HepG2 (cell line): ENCODE data around the gene ZER1. TPM values are rescaled to one million over a fixed set of nuclear protein-coding genes. Genes with fewer than 3 reads are reported as not detected.

Source experiments
- CC2D1A ChIP-seq: sonication (generic); formaldehyde crosslinking; IDR thresholded peaks from 2 replicates; pipeline ENCODE4 v1.8.1; 2023; ENCODE audit warnings: mild to moderate bottlenecking, missing genetic modification reagents
- DNMT3B ChIP-seq: conservative IDR thresholded peaks from 2 replicates; pipeline ENCODE4 v1.6.1; 2016; ENCODE audit warnings: missing biosample characterization, control low read depth
- ESRRA ChIP-seq: sonication (generic); formaldehyde crosslinking; IDR thresholded peaks from 2 replicates; pipeline ENCODE4 v1.5.1; 2020; ENCODE audit warnings: mild to moderate bottlenecking, low read depth, missing genetic modification reagents
- GATAD1 ChIP-seq: IDR thresholded peaks from 2 replicates; pipeline ENCODE4 v1.6.1; 2016; ENCODE audit warnings: missing genetic modification reagents, missing compliant biosample characterization
- GLI4 ChIP-seq: sonication (generic); formaldehyde crosslinking; IDR thresholded peaks from 2 replicates; pipeline ENCODE4 v1.5.1; 2020; ENCODE audit warnings: missing genetic modification reagents, mild to moderate bottlenecking, moderate library complexity, borderline replicate concordance
- HOXA9 ChIP-seq: sonication (generic); formaldehyde crosslinking; IDR thresholded peaks from 2 replicates; pipeline ENCODE4 v1.8.1; 2022; ENCODE audit warnings: missing genetic modification reagents, mild to moderate bottlenecking, moderate library complexity, borderline replicate concordance
- IKZF4 ChIP-seq: sonication (generic); formaldehyde crosslinking; IDR thresholded peaks from 2 replicates; pipeline ENCODE4 v1.5.1; 2020; ENCODE audit warnings: borderline replicate concordance, mild to moderate bottlenecking, low read depth, missing genetic modification reagents; ENCODE audit errors: not compliant biosample characterization
- JARID2 ChIP-seq: sonication (generic); formaldehyde crosslinking; IDR thresholded peaks from 2 replicates; pipeline ENCODE4 v1.8.1; 2023; ENCODE audit warnings: missing genetic modification reagents, inconsistent platforms; ENCODE audit not compliant: insufficient replicate concordance
- JUNB ChIP-seq: sonication (generic); formaldehyde crosslinking; IDR thresholded peaks from 2 replicates; pipeline ENCODE4 v1.8.0; 2022; ENCODE audit warnings: missing genetic modification reagents, mild to moderate bottlenecking, borderline replicate concordance
- KAT7 ChIP-seq: IDR thresholded peaks from 2 replicates; pipeline ENCODE4 v1.6.1; 2018; ENCODE audit warnings: borderline replicate concordance, missing compliant biosample characterization
- KDM6A ChIP-seq: IDR thresholded peaks from 2 replicates; pipeline ENCODE4 v1.6.1; 2016; ENCODE audit warnings: low read depth
- KLF15 ChIP-seq: sonication (generic); formaldehyde crosslinking; IDR thresholded peaks from 2 replicates; pipeline ENCODE4 v1.8.1; 2023; ENCODE audit warnings: borderline replicate concordance, mild to moderate bottlenecking, inconsistent platforms, missing genetic modification reagents, mixed read lengths
- NCOA2 ChIP-seq: sonication (generic); formaldehyde crosslinking; IDR thresholded peaks from 2 replicates; pipeline ENCODE4 v1.8.0; 2022; ENCODE audit warnings: inconsistent platforms
- SRF ChIP-seq: IDR thresholded peaks from 2 replicates; pipeline ENCODE4 v1.6.1; 2011; ENCODE audit warnings: mild to moderate bottlenecking, low read depth, low read length, moderate library complexity
- STAG1 ChIP-seq: sonication (generic); formaldehyde crosslinking; IDR thresholded peaks from 2 replicates; pipeline ENCODE4 v1.4.0; 2020; ENCODE audit warnings: missing genetic modification reagents
- ZFP1 ChIP-seq: IDR thresholded peaks from 2 replicates; pipeline ENCODE4 v1.6.1; 2016
- ZFP36L1 ChIP-seq: sonication (generic); formaldehyde crosslinking; IDR thresholded peaks from 2 replicates; pipeline ENCODE4 v1.8.0; 2022; ENCODE audit warnings: mild to moderate bottlenecking, missing genetic modification reagents, moderate library complexity
- ZKSCAN8 ChIP-seq: IDR thresholded peaks from 2 replicates; pipeline ENCODE4 v1.6.1; 2016; ENCODE audit warnings: borderline replicate concordance, missing genetic modification reagents, missing compliant biosample characterization
- ZNF12 ChIP-seq: sonication (generic); formaldehyde crosslinking; IDR thresholded peaks from 2 replicates; pipeline ENCODE4 v1.5.0; 2020; ENCODE audit warnings: missing genetic modification reagents
- ZNF124 ChIP-seq: sonication (generic); formaldehyde crosslinking; IDR thresholded peaks from 2 replicates; pipeline ENCODE4 v1.4.0; 2020; ENCODE audit warnings: missing genetic modification reagents
- ZNF562 ChIP-seq: sonication (generic); formaldehyde crosslinking; IDR thresholded peaks from 2 replicates; pipeline ENCODE4 v1.8.0; 2022; ENCODE audit warnings: missing genetic modification reagents, borderline replicate concordance
- ZSCAN12 ChIP-seq: sonication (generic); formaldehyde crosslinking; IDR thresholded peaks from 2 replicates; pipeline ENCODE4 v1.9.0; 2021; ENCODE audit warnings: mild to moderate bottlenecking, missing genetic modification reagents
- polyA plus RNA-seq, 8 experiments: library from polyadenylated mRNA; depleted of rRNA in 3 of 8; stranded (reverse) in 7 of 8; unstranded in 1 of 8; fragments of >200 nt; fragmentation: Illumina TruSeq in 4 of 8; extraction: Trizol in 4 of 8; gene quantifications; 2 replicates each; pipeline versions ENCODE4 v1.2.1 to v1.2.3, GENCODE V29; 2011 to 2016; ENCODE audit warnings: low read depth in 4 of 8, missing spikeins in 1 of 8, mixed read lengths in 1 of 8; ENCODE audit not compliant: insufficient read depth in 1 of 8
- total RNA-seq, 5 experiments: library from RNA; depleted of rRNA; stranded (reverse); fragments of >200 nt; fragmentation: Illumina TruSeq; extraction: Trizol; gene quantifications; 2 replicates each; pipeline ENCODE4 v1.2.3, GENCODE V29; 2016; ENCODE audit warnings: low read depth in 1 of 5
- TF ChIP-seq, protein P1 (sequence below): sonication (generic); formaldehyde crosslinking; IDR thresholded peaks from 2 replicates; pipeline ENCODE4 v1.4.0; 2020; ENCODE audit warnings: mild to moderate bottlenecking, missing genetic modification reagents, borderline replicate concordance
- TF ChIP-seq, protein P2 (sequence below): sonication (generic); formaldehyde crosslinking; IDR thresholded peaks from 2 replicates; pipeline ENCODE4 v1.8.0; 2022; ENCODE audit warnings: mild to moderate bottlenecking, missing genetic modification reagents

The ZER1 gene
- total and polyA plus RNA-seq, 2 of the 13 experiments (the other 11 are each of a cell fraction or from before 2014, with no cell fraction given): 7.7 to 40.0 TPM

DNA sequence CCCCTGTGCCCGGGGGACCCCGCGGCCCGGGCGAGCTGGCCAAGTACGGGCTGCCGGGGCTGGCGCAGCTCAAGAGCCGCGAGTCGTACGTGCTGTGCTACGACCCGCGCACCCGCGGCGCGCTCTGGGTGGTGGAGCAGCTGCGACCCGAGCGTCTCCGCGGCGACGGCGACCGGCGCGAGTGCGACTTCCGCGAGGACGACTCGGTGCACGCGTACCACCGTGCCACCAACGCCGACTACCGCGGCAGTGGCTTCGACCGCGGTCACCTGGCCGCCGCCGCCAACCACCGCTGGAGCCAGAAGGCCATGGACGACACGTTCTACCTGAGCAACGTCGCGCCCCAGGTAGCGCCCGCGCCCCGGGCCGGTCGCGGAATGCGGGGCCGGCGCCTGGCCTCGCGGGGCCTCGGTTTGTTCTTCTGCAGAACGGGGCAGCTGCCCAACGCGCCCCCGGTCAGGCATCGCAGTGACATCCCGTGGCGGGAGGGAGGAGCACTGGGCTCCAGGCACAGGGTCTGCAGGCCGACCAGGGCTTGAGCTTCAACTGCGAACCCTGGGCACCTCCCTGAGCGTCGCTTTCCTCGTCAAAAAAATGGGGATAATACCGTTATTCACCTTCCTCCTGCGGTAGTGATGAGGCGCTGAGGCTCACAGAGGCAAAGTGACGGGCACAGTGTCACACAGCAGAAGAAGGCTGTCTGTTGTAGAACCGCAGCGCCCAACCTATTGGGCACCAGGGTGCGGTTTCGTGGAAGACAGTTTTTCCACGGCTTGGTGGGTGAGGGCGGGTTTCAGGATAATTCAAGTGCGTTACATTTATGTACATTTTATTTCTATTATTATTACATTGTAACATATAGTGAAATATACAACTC lies 47.4 kb upstream of the ZER1 start (continued):
- TF ChIP-seq GATAD1 (CRISPR knock-in tag): no peak
- TF ChIP-seq ESRRA (CRISPR knock-in tag): 0 out of 2 replicates have a peak, but pooled peaks have one; percentile 38
- TF ChIP-seq KDM6A (CRISPR knock-in tag): no peak
- no peak for TF ChIP-seq ZKSCAN8 (CRISPR knock-in tag)
- peak; percentile 43 for TF ChIP-seq ZFP36L1 (CRISPR knock-in tag)
- TF ChIP-seq GLI4 (CRISPR knock-in tag): no peak
- TF ChIP-seq STAG1 (CRISPR knock-in tag): peak; percentile 43
- TF ChIP-seq, protein P1, sequence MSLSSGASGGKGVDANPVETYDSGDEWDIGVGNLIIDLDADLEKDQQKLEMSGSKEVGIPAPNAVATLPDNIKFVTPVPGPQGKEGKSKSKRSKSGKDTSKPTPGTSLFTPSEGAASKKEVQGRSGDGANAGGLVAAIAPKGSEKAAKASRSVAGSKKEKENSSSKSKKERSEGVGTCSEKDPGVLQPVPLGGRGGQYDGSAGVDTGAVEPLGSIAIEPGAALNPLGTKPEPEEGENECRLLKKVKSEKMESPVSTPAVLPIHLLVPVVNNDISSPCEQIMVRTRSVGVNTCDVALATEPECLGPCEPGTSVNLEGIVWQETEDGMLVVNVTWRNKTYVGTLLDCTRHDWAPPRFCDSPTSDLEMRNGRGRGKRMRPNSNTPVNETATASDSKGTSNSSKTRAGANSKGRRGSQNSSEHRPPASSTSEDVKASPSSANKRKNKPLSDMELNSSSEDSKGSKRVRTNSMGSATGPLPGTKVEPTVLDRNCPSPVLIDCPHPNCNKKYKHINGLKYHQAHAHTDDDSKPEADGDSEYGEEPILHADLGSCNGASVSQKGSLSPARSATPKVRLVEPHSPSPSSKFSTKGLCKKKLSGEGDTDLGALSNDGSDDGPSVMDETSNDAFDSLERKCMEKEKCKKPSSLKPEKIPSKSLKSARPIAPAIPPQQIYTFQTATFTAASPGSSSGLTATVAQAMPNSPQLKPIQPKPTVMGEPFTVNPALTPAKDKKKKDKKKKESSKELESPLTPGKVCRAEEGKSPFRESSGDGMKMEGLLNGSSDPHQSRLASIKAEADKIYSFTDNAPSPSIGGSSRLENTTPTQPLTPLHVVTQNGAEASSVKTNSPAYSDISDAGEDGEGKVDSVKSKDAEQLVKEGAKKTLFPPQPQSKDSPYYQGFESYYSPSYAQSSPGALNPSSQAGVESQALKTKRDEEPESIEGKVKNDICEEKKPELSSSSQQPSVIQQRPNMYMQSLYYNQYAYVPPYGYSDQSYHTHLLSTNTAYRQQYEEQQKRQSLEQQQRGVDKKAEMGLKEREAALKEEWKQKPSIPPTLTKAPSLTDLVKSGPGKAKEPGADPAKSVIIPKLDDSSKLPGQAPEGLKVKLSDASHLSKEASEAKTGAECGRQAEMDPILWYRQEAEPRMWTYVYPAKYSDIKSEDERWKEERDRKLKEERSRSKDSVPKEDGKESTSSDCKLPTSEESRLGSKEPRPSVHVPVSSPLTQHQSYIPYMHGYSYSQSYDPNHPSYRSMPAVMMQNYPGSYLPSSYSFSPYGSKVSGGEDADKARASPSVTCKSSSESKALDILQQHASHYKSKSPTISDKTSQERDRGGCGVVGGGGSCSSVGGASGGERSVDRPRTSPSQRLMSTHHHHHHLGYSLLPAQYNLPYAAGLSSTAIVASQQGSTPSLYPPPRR (CRISPR knock-in tag): 0 out of 2 replicates have a peak, but pooled peaks have one; percentile 31
- no peak for TF ChIP-seq ZNF12 (CRISPR knock-in tag)
- no peak for TF ChIP-seq ZSCAN12
- TF ChIP-seq CC2D1A (CRISPR knock-in tag): no peak
- TF ChIP-seq SRF: no peak
- no peak for TF ChIP-seq JARID2
- TF ChIP-seq IKZF4 (CRISPR knock-in tag): no peak
- TF ChIP-seq HOXA9: peak; percentile 70
- TF ChIP-seq ZFP1 (CRISPR knock-in tag): no peak
- peak; percentile 49; the same call in 1 of the 2 replicates for TF ChIP-seq KLF15 (CRISPR knock-in tag)
- TF ChIP-seq, protein P2, sequence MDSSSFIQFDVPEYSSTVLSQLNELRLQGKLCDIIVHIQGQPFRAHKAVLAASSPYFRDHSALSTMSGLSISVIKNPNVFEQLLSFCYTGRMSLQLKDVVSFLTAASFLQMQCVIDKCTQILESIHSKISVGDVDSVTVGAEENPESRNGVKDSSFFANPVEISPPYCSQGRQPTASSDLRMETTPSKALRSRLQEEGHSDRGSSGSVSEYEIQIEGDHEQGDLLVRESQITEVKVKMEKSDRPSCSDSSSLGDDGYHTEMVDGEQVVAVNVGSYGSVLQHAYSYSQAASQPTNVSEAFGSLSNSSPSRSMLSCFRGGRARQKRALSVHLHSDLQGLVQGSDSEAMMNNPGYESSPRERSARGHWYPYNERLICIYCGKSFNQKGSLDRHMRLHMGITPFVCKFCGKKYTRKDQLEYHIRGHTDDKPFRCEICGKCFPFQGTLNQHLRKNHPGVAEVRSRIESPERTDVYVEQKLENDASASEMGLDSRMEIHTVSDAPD (CRISPR knock-in tag): no peak
- TF ChIP-seq DNMT3B (CRISPR knock-in tag): no peak
- TF ChIP-seq NCOA2 (CRISPR knock-in tag): no peak
- no peak for TF ChIP-seq ZNF124 (CRISPR knock-in tag)
- no peak for TF ChIP-seq ZNF562 (CRISPR knock-in tag)
- TF ChIP-seq JUNB (CRISPR knock-in tag): no peak
- no peak for TF ChIP-seq KAT7 (CRISPR knock-in tag)
